ENCODE results near the gene HINT2. TPM values are rescaled to one million over a fixed set of nuclear protein-coding genes. Genes with fewer than 3 reads are reported as not detected.

Gene HINT2
- total RNA-seq, 6 donors from 2014 or later = 15.7 to 57.9 (median 42.2) TPM

DNA sequence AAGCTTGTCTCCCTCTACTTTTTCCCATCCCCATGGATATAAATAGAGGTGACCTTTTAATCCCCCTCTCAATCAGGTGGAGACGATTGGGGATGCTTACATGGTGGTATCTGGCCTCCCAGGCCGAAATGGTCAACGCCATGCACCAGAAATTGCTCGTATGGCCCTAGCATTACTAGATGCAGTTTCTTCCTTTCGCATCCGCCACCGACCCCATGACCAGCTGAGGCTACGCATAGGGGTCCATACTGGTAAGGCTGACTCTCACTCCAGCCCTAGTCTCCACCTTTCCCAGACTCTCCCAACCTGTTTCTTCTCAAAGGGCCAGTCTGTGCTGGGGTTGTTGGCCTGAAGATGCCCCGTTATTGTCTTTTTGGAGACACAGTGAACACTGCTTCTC, 6.4 kb downstream of the HINT2 start:
- Histone ChIP-seq H3K27ac (no peak overlapping the region), H3K4me1 (peaks cover 21 to 24% (median 23%) of the 10 kb centered on the region in 4 donors), H3K27me3 (no peaks in the 10 kb centered on the region), H3K4me3 (no peak overlapping the region), H3K9me3 (no peaks in the 10 kb centered on the region), H3K36me3 (peaks cover 0 to 52% (median 24%) of the 10 kb centered on the region in 4 donors)
- TF ChIP-seq, protein P1, sequence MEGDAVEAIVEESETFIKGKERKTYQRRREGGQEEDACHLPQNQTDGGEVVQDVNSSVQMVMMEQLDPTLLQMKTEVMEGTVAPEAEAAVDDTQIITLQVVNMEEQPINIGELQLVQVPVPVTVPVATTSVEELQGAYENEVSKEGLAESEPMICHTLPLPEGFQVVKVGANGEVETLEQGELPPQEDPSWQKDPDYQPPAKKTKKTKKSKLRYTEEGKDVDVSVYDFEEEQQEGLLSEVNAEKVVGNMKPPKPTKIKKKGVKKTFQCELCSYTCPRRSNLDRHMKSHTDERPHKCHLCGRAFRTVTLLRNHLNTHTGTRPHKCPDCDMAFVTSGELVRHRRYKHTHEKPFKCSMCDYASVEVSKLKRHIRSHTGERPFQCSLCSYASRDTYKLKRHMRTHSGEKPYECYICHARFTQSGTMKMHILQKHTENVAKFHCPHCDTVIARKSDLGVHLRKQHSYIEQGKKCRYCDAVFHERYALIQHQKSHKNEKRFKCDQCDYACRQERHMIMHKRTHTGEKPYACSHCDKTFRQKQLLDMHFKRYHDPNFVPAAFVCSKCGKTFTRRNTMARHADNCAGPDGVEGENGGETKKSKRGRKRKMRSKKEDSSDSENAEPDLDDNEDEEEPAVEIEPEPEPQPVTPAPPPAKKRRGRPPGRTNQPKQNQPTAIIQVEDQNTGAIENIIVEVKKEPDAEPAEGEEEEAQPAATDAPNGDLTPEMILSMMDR (IDR thresholded peaks at IDR 0.05) = no peak
- TF ChIP-seq EP300 (IDR thresholded peaks at IDR 0.05) (no peak), POLR2AphosphoS5 (IDR thresholded peaks at IDR 0.05) (no peak), POLR2A (IDR thresholded peaks at IDR 0.05) (no peak)
- WGBS, 2 donors = 92 to 93% methylated on average over 9 of the region's 9 CpGs
- DNase-seq (no peak), ATAC-seq (ENCODE audit: low FRiP score in 2 of 2) (no peak)

- DNase-seq (no peak), ATAC-seq (ENCODE audit: low FRiP score in 2 of 2) (no peak)
- Histone ChIP-seq H3K4me3 (no peak overlapping the region), H3K4me1 (peaks cover under 1 to 4% (median 2%) of the 10 kb centered on the region in 4 donors), H3K36me3 (peaks cover 0 to 68% (median 38%) of the 10 kb centered on the region in 4 donors), H3K27ac (no peak overlapping the region), H3K9me3 (no peaks in the 10 kb centered on the region), H3K27me3 (no peaks in the 10 kb centered on the region)
- WGBS, 2 donors = 97 to 98% methylated on average over 8 of the region's 8 CpGs
- TF ChIP-seq, protein P1 (IDR thresholded peaks at IDR 0.05) = no peak
- no peak for TF ChIP-seq POLR2AphosphoS5 (IDR thresholded peaks at IDR 0.05)
- no peak for TF ChIP-seq EP300 (IDR thresholded peaks at IDR 0.05)
- no peak for TF ChIP-seq POLR2A (IDR thresholded peaks at IDR 0.05)
Measured at GRCh38 chr9:35806101-35806500, 8.7 kb downstream of the HINT2 start.

DNA sequence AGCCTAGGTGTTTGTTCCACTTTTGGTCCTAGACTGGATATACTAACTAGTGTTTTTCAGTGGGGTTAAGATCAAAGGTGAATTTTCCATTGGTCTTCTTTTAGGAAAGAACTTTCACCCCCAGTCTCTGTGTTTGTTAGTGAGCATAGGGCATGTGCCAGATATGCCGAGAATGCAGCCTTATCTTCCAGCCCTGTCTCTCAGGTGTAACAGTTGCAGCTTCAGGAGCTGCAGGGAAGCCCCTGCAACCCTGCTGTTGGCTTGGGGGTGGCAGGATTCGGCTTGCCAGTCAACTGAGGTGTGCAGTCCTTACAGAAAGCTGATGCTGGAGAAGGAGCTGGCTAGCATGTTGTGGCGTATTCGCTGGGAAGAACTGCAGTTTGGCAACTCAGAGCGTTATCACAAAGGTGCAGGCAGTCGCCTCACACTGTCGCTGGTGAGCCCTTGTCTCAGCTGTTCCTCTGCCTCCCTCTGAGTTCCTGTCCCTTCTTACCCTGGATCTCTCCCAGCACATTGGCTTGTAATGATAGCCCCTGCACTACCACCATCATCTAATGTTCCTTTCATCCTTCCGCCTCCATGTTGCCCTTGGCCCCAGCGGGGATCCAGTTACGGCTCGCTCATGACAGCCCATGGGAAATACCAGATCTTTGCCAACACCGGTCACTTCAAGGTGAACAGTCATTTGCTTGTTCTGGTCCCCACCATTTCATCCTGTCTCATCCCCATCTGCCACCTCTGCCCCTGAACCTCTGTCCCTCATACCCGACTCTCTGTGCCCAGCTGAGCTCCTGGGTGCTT, 13.3 kb downstream of the HINT2 start:
- TF ChIP-seq EP300 (IDR thresholded peaks at IDR 0.05) (no peak), POLR2AphosphoS5 (IDR thresholded peaks at IDR 0.05) (no peak), POLR2A (IDR thresholded peaks at IDR 0.05) (no peak)
- TF ChIP-seq, protein P1 (IDR thresholded peaks at IDR 0.05) = no peak
- H3K9me3 ChIP-seq = no peaks in the 10 kb centered on the region
- ATAC-seq (ENCODE audit: low FRiP score in 2 of 2) = no peak
- H3K27ac ChIP-seq = no peak overlapping the region
- H3K4me3 ChIP-seq = no peak overlapping the region
- peaks cover 0 to 45% (median 29%) of the 10 kb centered on the region in 4 donors for H3K36me3 ChIP-seq
- peaks cover 0 to 2% (median 0%) of the 10 kb centered on the region in 4 donors for H3K4me1 ChIP-seq
- no peaks in the 10 kb centered on the region for H3K27me3 ChIP-seq
- no peak for DNase-seq
- 92 to 95% methylated on average over 13 of the region's 13 CpGs for WGBS, 2 donors

GRCh38 chr9:35800530-35800929, 14.3 kb downstream of the HINT2 start:
- peaks cover 0 to 35% (median 20%) of the 10 kb centered on the region in 4 donors for H3K36me3 ChIP-seq
- H3K4me3 ChIP-seq = no peak overlapping the region
- 88 to 92% methylated on average over 7 of the region's 7 CpGs for WGBS, 2 donors
- TF ChIP-seq, protein P1 (IDR thresholded peaks at IDR 0.05) = no peak
- TF ChIP-seq EP300 (IDR thresholded peaks at IDR 0.05) = no peak
- TF ChIP-seq POLR2A (IDR thresholded peaks at IDR 0.05) = no peak
- TF ChIP-seq POLR2AphosphoS5 (IDR thresholded peaks at IDR 0.05) = no peak
- H3K9me3 ChIP-seq = no peaks in the 10 kb centered on the region
- no peak overlapping the region for H3K27ac ChIP-seq
- no peak for ATAC-seq (ENCODE audit: low FRiP score in 2 of 2)
- no peaks in the 10 kb centered on the region for H3K27me3 ChIP-seq
- peaks cover 0 to 2% (median 0%) of the 10 kb centered on the region in 4 donors for H3K4me1 ChIP-seq
- no peak for DNase-seq

All from upper lobe of left lung (tissue), 6 donors.